ENCODE measurements around the gene TRIM34.
"Not testable (repeated sequence)": the region's sequence is repeated elsewhere in the genome, so short reads cannot be mapped to it uniquely, and the experiment has no call there.

Gene TRIM34

GRCh38 chr11:5624489-5625279, at the start of gene TRIM34:
TRIM34 (plus strand) TSS chr11:5625001; CDS start chr11:5632332, 7,331 bp downstream.
- DNase-seq: no peak

- DNase-seq: no peak
Observed at GRCh38 chr11:5575152-5575551, 49.6 kb upstream of the TRIM34 start.

GRCh38 chr11:5577101-5577500, 47.7 kb upstream of the TRIM34 start:
- no peak for DNase-seq

GRCh38 chr11:5580577-5580976, 44.2 kb upstream of the TRIM34 start, which contains the start of gene OR52B6:
OR52B6 (plus strand) TSS chr11:5580877; CDS start chr11:5580877, 0 bp downstream.
- DNase-seq: no peak

GRCh38 chr11:5581014-5581413, 43.8 kb upstream of the TRIM34 start:
- DNase-seq: no peak

- not testable (repeated sequence) for DNase-seq
Observed at GRCh38 chr11:5584458-5584857, 40.3 kb upstream of the TRIM34 start.

GRCh38 chr11:5589906-5590305, 34.9 kb upstream of the TRIM34 start:
- DNase-seq: not testable (repeated sequence)

- DNase-seq: no peak
Observed at GRCh38 chr11:5591613-5592012, 33.2 kb upstream of the TRIM34 start.

- no peak for DNase-seq
Observed at GRCh38 chr11:5592615-5593014, 32.2 kb upstream of the TRIM34 start.

- no peak for DNase-seq
Observed at GRCh38 chr11:5593146-5593545, 31.7 kb upstream of the TRIM34 start.

- no peak for DNase-seq
Observed at GRCh38 chr11:5596607-5597201, 28.1 kb upstream of the TRIM34 start, which contains the start of gene TRIM6. TRIM6 (plus strand) TSS chr11:5596637; CDS start chr11:5596898, 261 bp downstream.

- no peak for DNase-seq
Observed at GRCh38 chr11:5597953-5598352, 26.8 kb upstream of the TRIM34 start.

GRCh38 chr11:5600374-5600851, 24.4 kb upstream of the TRIM34 start:
- DNase-seq: no peak

GRCh38 chr11:5602791-5603190, 22.0 kb upstream of the TRIM34 start:
- not testable (repeated sequence) for DNase-seq

- DNase-seq: no peak
Observed at GRCh38 chr11:5603326-5603725, 21.5 kb upstream of the TRIM34 start.

GRCh38 chr11:5604896-5605295, 19.9 kb upstream of the TRIM34 start:
- no peak for DNase-seq

GRCh38 chr11:5605849-5606248, 19.0 kb upstream of the TRIM34 start:
- no peak for DNase-seq

- no peak for DNase-seq
Observed at GRCh38 chr11:5608808-5609207, 16.0 kb upstream of the TRIM34 start.

GRCh38 chr11:5610446-5610845, 14.4 kb upstream of the TRIM34 start:
- no peak for DNase-seq

GRCh38 chr11:5611627-5612026, 13.2 kb upstream of the TRIM34 start:
- DNase-seq: no peak

- no peak for DNase-seq
Observed at GRCh38 chr11:5618807-5619206, 6.0 kb upstream of the TRIM34 start.

GRCh38 chr11:5620651-5621521, 3.9 kb upstream of the TRIM34 start:
- DNase-seq: no peak

GRCh38 chr11:5621580-5621979, 3.2 kb upstream of the TRIM34 start:
- DNase-seq: no peak

Data from NCI-H2081 treated with DMSO at 0.1 percent for 48 hours (cell line).